ENCODE results near the gene PODNL1. TPM values are rescaled to one million over a fixed set of nuclear protein-coding genes. Genes with fewer than 3 reads are reported as not detected.

The PODNL1 gene
- total RNA-seq, 3 donors from 2014 or later, result 0.80 to 8.8 (median 2.3) TPM

GRCh38 chr19:13962699-13963602 is 24.7 kb upstream of the PODNL1 start:
- Histone ChIP-seq H3K4me1 (no peaks in the 10 kb centered on the region), H3K9me3 (no peaks in the 10 kb centered on the region), H3K36me3 (no peaks in the 10 kb centered on the region), H3K4me3 (peak overlapping the region; percentile 22 to 30 (median 23)), H3K27me3 (no peaks in the 10 kb centered on the region), H3K27ac (no peak overlapping the region)
- intact Hi-C loops (cut with DNase I; ENCODE audit: low total_unique reads), result no loop called here
- DNase-seq (ENCODE audit: low spot score in 2 of 2), result no peak
- TF ChIP-seq POLR2AphosphoS5 (IDR thresholded peaks at IDR 0.05) (no peak), CTCF (IDR thresholded peaks at IDR 0.05) (no peak), POLR2A (IDR thresholded peaks at IDR 0.05) (no peak)

GRCh38 chr19:13961826-13962698 is 23.8 kb upstream of the PODNL1 start:
- peak overlapping the region; percentile 22 to 30 (median 23) for H3K4me3 ChIP-seq
- no peaks in the 10 kb centered on the region for H3K4me1 ChIP-seq
- intact Hi-C loops (cut with DNase I; ENCODE audit: low total_unique reads), result no loop called here
- no peaks in the 10 kb centered on the region for H3K36me3 ChIP-seq
- no peaks in the 10 kb centered on the region for H3K9me3 ChIP-seq
- H3K27ac ChIP-seq, result no peak overlapping the region
- H3K27me3 ChIP-seq, result no peaks in the 10 kb centered on the region
- no peak for TF ChIP-seq CTCF (IDR thresholded peaks at IDR 0.05)
- TF ChIP-seq POLR2AphosphoS5 (IDR thresholded peaks at IDR 0.05), result no peak
- TF ChIP-seq POLR2A (IDR thresholded peaks at IDR 0.05), result no peak
- DNase-seq (ENCODE audit: low spot score in 2 of 2), result no peak

DNA sequence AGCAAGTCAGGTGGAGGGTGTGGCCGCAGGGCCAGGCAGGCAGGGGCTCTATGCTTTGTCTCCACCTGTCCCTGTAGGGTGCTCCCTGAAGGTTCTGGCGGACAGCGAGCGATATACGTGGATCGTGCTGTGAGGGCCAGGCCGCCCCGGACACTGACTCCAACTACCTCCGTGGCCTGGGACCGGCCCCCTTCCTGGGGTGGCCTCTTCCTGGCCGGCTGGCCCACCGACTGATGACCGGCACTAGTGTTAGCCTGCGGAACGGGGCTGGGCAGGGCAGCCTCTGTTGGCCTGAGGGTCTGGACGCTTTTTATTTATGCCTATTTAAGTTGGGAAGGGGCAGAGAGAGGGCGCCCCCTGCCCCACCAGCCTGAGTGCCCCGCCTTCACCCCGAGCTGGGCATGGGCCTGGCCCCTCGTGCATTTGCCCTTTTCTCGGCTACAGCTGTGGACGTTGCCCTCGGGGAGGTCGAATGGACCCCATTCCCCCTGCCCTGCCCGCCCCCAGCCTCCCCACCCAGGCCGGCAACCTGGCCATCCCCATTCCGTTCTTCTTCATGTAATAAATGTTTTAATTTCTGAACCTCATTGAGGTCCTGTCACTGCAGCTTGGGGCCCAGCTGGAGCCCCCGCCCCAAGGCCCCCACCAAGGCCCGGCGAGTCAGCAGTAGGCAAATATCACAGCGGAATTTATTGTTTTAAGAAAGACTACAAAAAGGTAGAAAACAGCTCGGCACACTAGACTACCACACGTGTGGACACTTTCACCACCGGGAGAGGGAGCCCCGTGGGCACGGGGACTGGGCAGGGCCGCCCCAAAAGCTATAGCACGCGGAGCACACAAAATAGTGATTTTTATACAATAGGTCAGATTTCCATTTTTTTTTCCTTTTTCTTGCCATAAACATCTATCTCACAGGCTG is 22.9 kb upstream of the PODNL1 start:
- Histone ChIP-seq H3K27me3 (no peaks in the 10 kb centered on the region), H3K9me3 (no peaks in the 10 kb centered on the region), H3K27ac (no peak overlapping the region), H3K4me1 (no peaks in the 10 kb centered on the region), H3K36me3 (peaks cover 3% of the 10 kb centered on the region), H3K4me3 (no peak overlapping the region)
- TF ChIP-seq CTCF (IDR thresholded peaks at IDR 0.05) (no peak), POLR2A (IDR thresholded peaks at IDR 0.05) (no peak), POLR2AphosphoS5 (IDR thresholded peaks at IDR 0.05) (no peak)
- intact Hi-C loops (cut with DNase I; ENCODE audit: low total_unique reads), result no loop called here
- no peak for DNase-seq (ENCODE audit: low spot score in 2 of 2)

- intact Hi-C loops (cut with DNase I; ENCODE audit: low total_unique reads), result no loop called here
- DNase-seq (ENCODE audit: low spot score in 2 of 2), result no peak
- Histone ChIP-seq H3K4me3 (no peak overlapping the region), H3K9me3 (no peaks in the 10 kb centered on the region), H3K4me1 (no peaks in the 10 kb centered on the region), H3K27ac (no peak overlapping the region), H3K36me3 (peaks cover 3% of the 10 kb centered on the region), H3K27me3 (no peaks in the 10 kb centered on the region)
- TF ChIP-seq CTCF (IDR thresholded peaks at IDR 0.05) (no peak), POLR2A (IDR thresholded peaks at IDR 0.05) (no peak), POLR2AphosphoS5 (IDR thresholded peaks at IDR 0.05) (no peak)
Measured at GRCh38 chr19:13959962-13960862, 22.0 kb upstream of the PODNL1 start.

Measured in breast epithelium (tissue), 4 donors.